GM12892 (cell line): ENCODE results near the gene MOCS2.

Experiments
- POLR2A ChIP-seq: IDR thresholded peaks from 2 replicates; pipeline ENCODE4 v1.6.1; 2011; ENCODE audit warnings: low read depth, low read length, control low read depth
- TAF1 ChIP-seq: IDR thresholded peaks from 2 replicates; pipeline ENCODE4 v1.6.1; 2011; ENCODE audit warnings: low read depth, mild to moderate bottlenecking, control low read depth, low read length, borderline replicate concordance

- TF ChIP-seq POLR2A (no peak), TAF1 (no peak)
Observed at GRCh38 chr5:53111139-53111538, 1.6 kb upstream of the MOCS2 start.
